ENCODE measurements around the gene DNAAF5.

GRCh38 chr7:726084-726853, at the start of gene DNAAF5:
- TF ChIP-seq POLR2AphosphoS5 (IDR thresholded peaks at IDR 0.05; ENCODE audit: low read depth, low read length) (peak; percentile 74), POLR2A (IDR thresholded peaks at IDR 0.05; ENCODE audit: low read depth, low read length) (peak; percentile 47; the same call in 1 of the 2 replicates)
